H9 (cell line): ENCODE data around the gene SLC5A2. TPM values are rescaled to one million over a fixed set of nuclear protein-coding genes. Genes with fewer than 3 reads are reported as not detected.

ENCODE experiments used
- DNase-seq: peaks from one replicate; pipeline ENCODE4 v3.0.0-alpha.2; 2017
- H2AFZ ChIP-seq: one replicate; pipeline ENCODE4 v1.6.1; 2013; ENCODE audit warnings: mild to moderate bottlenecking, low read length, control low read depth, moderate library complexity
- H2AK5ac ChIP-seq: 2 replicates; pipeline ENCODE4 v1.6.1; 2013; ENCODE audit warnings: low read length, control low read depth, mixed read lengths; ENCODE audit not compliant: insufficient read length
- H2BK120ac ChIP-seq: one replicate; pipeline ENCODE4 v1.6.1; 2013; ENCODE audit warnings: low read depth, mild to moderate bottlenecking, low read length, control low read depth, inconsistent platforms; ENCODE audit not compliant: poor library complexity, severe bottlenecking
- H2BK12ac ChIP-seq: 2 replicates; pipeline ENCODE4 v1.6.1; 2013; ENCODE audit warnings: low read length, control low read depth, mixed read lengths, low read depth; ENCODE audit not compliant: insufficient read length
- H2BK15ac ChIP-seq: 2 replicates; pipeline ENCODE4 v1.6.1; 2013; ENCODE audit warnings: low read depth, low read length, control low read depth
- H2BK20ac ChIP-seq: one replicate; pipeline ENCODE4 v1.6.1; 2013; ENCODE audit warnings: low read depth, mild to moderate bottlenecking, low read length, control low read depth, inconsistent platforms; ENCODE audit not compliant: poor library complexity, severe bottlenecking
- H2BK5ac ChIP-seq: 2 replicates; pipeline ENCODE4 v1.6.1; 2013; ENCODE audit warnings: low read length, control low read depth, mixed read lengths; ENCODE audit not compliant: insufficient read length
- H3K14ac ChIP-seq: 2 replicates; pipeline ENCODE4 v1.6.1; 2013; ENCODE audit warnings: low read length, control low read depth; ENCODE audit not compliant: insufficient read depth
- H3K18ac ChIP-seq: 2 replicates; pipeline ENCODE4 v1.6.1; 2013; ENCODE audit warnings: low read depth, mild to moderate bottlenecking, mixed read lengths, low read length, control low read depth; ENCODE audit not compliant: insufficient read length
- H3K23ac ChIP-seq: 2 replicates; pipeline ENCODE4 v1.6.1; 2013; ENCODE audit warnings: low read length, control low read depth, mixed read lengths, low read depth; ENCODE audit not compliant: insufficient read length
- H3K23me2 ChIP-seq: 2 replicates; pipeline ENCODE4 v1.6.1; 2013; ENCODE audit warnings: low read depth, mild to moderate bottlenecking, mixed read lengths, low read length, control low read depth; ENCODE audit not compliant: insufficient read length, poor library complexity, severe bottlenecking
- H3K27ac ChIP-seq: 2 replicates; pipeline ENCODE4 v1.5.1; 2013; ENCODE audit warnings: low read length, control low read depth, mixed read lengths, low read depth; ENCODE audit not compliant: insufficient read length
- H3K27me3 ChIP-seq: 2 replicates; pipeline ENCODE4 v1.6.1; 2013; ENCODE audit warnings: low read length, control low read depth, inconsistent platforms; ENCODE audit not compliant: insufficient read depth
- H3K4ac ChIP-seq: 2 replicates; pipeline ENCODE4 v1.6.1; 2013; ENCODE audit warnings: low read depth, mild to moderate bottlenecking, control low read depth, inconsistent platforms, low read length, moderate library complexity
- H3K4me1 ChIP-seq: 2 replicates; pipeline ENCODE4 v1.6.1; 2013; ENCODE audit warnings: low read length, control low read depth, inconsistent platforms; ENCODE audit not compliant: insufficient read depth
- H3K4me2 ChIP-seq: 2 replicates; pipeline ENCODE4 v1.6.1; 2013; ENCODE audit warnings: low read length, control low read depth, mixed read lengths; ENCODE audit not compliant: insufficient read length, insufficient read depth
- H3K56ac ChIP-seq: 2 replicates; pipeline ENCODE4 v1.6.1; 2013; ENCODE audit warnings: low read depth, mild to moderate bottlenecking, mixed read lengths, low read length, control low read depth; ENCODE audit not compliant: insufficient read length
- H3K79me1 ChIP-seq: 2 replicates; pipeline ENCODE4 v1.6.1; 2013; ENCODE audit warnings: low read depth, mild to moderate bottlenecking, moderate library complexity, low read length, control low read depth, inconsistent platforms; ENCODE audit not compliant: insufficient read depth, poor library complexity, severe bottlenecking
- H3K79me2 ChIP-seq: 2 replicates; pipeline ENCODE4 v1.6.1; 2013; ENCODE audit warnings: low read length, control low read depth, inconsistent platforms; ENCODE audit not compliant: insufficient read depth
- H3K9ac ChIP-seq: 2 replicates; pipeline ENCODE4 v1.6.1; 2013; ENCODE audit warnings: low read length, control low read depth, mixed read lengths; ENCODE audit not compliant: insufficient read length; ENCODE audit errors: extremely low read depth
- H3K9me3 ChIP-seq: one replicate; pipeline ENCODE4 v1.6.1; 2013; ENCODE audit warnings: low read depth, low read length, inconsistent platforms; ENCODE audit not compliant: control insufficient read depth
- H3T11ph ChIP-seq: one replicate; pipeline ENCODE4 v1.6.1; 2013; ENCODE audit warnings: mild to moderate bottlenecking, low read length, control low read depth, inconsistent platforms
- H4K20me1 ChIP-seq: one replicate; pipeline ENCODE4 v1.6.1; 2013; ENCODE audit not compliant: control insufficient read depth, insufficient read length, insufficient read depth
- H4K5ac ChIP-seq: 2 replicates; pipeline ENCODE4 v1.6.1; 2013; ENCODE audit warnings: low read depth, mild to moderate bottlenecking, mixed read lengths, low read length, control low read depth; ENCODE audit not compliant: insufficient read length
- H4K8ac ChIP-seq: replicated peaks from 2 replicates; pipeline ENCODE4 v1.6.1; 2013; ENCODE audit warnings: low read length, control low read depth, mixed read lengths, low read depth; ENCODE audit not compliant: insufficient read length
- H4K91ac ChIP-seq: 2 replicates; pipeline ENCODE4 v1.6.1; 2013; ENCODE audit warnings: low read depth, mild to moderate bottlenecking, moderate library complexity, mixed read lengths, low read length, control low read depth; ENCODE audit not compliant: insufficient read length
- H3K27ac Mint-ChIP-seq, 3 experiments: 2 replicates in 2 of 3; 3 replicates in 1 of 3; pipeline ENCODE4 v1.8.0; 2020 to 2021; ENCODE audit warnings: mixed read lengths in 3 of 3, mild to moderate bottlenecking in 1 of 3, moderate library complexity in 1 of 3
- H3K27me3 Mint-ChIP-seq: 2 replicates; pipeline ENCODE4 v1.8.0; 2021; ENCODE audit warnings: low read depth, mild to moderate bottlenecking, moderate library complexity, mixed read lengths
- H3K36me3 Mint-ChIP-seq, 3 experiments: 2 replicates in 2 of 3; 3 replicates in 1 of 3; pipeline ENCODE4 v1.8.0; 2020 to 2021; ENCODE audit warnings: low read depth in 3 of 3, mixed read lengths in 3 of 3; ENCODE audit not compliant: insufficient read depth in 1 of 3
- H3K4me1 Mint-ChIP-seq, 2 experiments: 2 replicates each; pipeline ENCODE4 v1.8.0; 2020; ENCODE audit warnings: mixed read lengths in 2 of 2
- H3K4me3 Mint-ChIP-seq, 2 experiments: 2 replicates in 1 of 2; 3 replicates in 1 of 2; pipeline ENCODE4 v1.8.0; 2020 to 2021; ENCODE audit warnings: mild to moderate bottlenecking in 2 of 2, mixed read lengths in 2 of 2, moderate library complexity in 1 of 2
- H3K9me3 Mint-ChIP-seq, 2 experiments: 2 replicates in 1 of 2; 3 replicates in 1 of 2; pipeline ENCODE4 v1.8.0; 2020; ENCODE audit warnings: mild to moderate bottlenecking in 2 of 2, mixed read lengths in 2 of 2, moderate library complexity in 1 of 2
- CTCF ChIP-seq: fragments of 200-600 bp; sonication (generic); conservative IDR thresholded peaks from 3 replicates; pipeline ENCODE4 v1.8.0; 2021; ENCODE audit warnings: antibody characterized with exemption, mild to moderate bottlenecking
- WGBS: extraction: QIAGEN DNeasy Blood & Tissue Kit; methylation state at CpG from one replicate; pipeline ENCODE4 v1.1.7; 2013; ENCODE audit warnings: missing lambda C conversion rate, low lambda C conversion rate, mixed read lengths; ENCODE audit not compliant: insufficient read length; ENCODE audit errors: extremely low coverage; 5-methylcytosine and 5-hydroxymethylcytosine counted together
- total RNA-seq: library from RNA; stranded (reverse); gene quantifications from 2 replicates; pipeline ENCODE4 v1.2.1, GENCODE V29; 2021

SLC5A2 gene
- total RNA-seq, 1 experiment from 2014 or later, result 0.52 TPM

- Histone ChIP-seq H3T11ph (no peak overlapping the region), H2BK20ac (no peak overlapping the region), H3K56ac (no peak overlapping the region), H4K8ac (no peak overlapping the region), H2AK5ac (no peak overlapping the region), H3K9me3 (no peaks in the 10 kb centered on the region), H3K79me2 (no peaks in the 10 kb centered on the region), H4K5ac (no peak overlapping the region), H2BK12ac (no peak overlapping the region), H3K14ac (no peak overlapping the region), H2AFZ (no peak overlapping the region), H2BK15ac (no peak overlapping the region), H4K20me1 (no peaks in the 10 kb centered on the region), H3K23ac (no peak overlapping the region), H3K27ac (no peak overlapping the region), H3K18ac (no peak overlapping the region), H3K4me2 (no peak overlapping the region), H3K23me2 (no peaks in the 10 kb centered on the region), H2BK120ac (no peak overlapping the region), H3K4me1 (peaks cover 3% of the 10 kb centered on the region; the same call in 1 of the 2 replicates), H3K79me1 (no peaks in the 10 kb centered on the region), H3K4ac (no peak overlapping the region), H4K91ac (no peak overlapping the region), H3K9ac (no peak overlapping the region), H2BK5ac (no peak overlapping the region), H3K27me3 (no peaks in the 10 kb centered on the region)
- no peak for DNase-seq
- Mint-ChIP-seq H3K36me3 (peaks cover 3 to 34% (median 29%) of the 10 kb centered on the region in 3 experiments), H3K27ac (no peak overlapping the region; a peak in 1 of 7 replicates), H3K9me3 (peaks cover 0 to 2% of the 10 kb centered on the region in 2 experiments; a peak in 1 of 5 replicates), H3K27me3 (peaks cover 7% of the 10 kb centered on the region), H3K4me3 (no peak overlapping the region), H3K4me1 (peaks cover 5% of the 10 kb centered on the region in 2 experiments)
- no peak for TF ChIP-seq CTCF
- no CpG with 5 or more reads among the region's 18 CpGs for WGBS
Measured at GRCh38 chr16:31466381-31466841, 16.5 kb upstream of the SLC5A2 start.
